ENCODE data around the gene IL17RE.

Gene IL17RE

DNA sequence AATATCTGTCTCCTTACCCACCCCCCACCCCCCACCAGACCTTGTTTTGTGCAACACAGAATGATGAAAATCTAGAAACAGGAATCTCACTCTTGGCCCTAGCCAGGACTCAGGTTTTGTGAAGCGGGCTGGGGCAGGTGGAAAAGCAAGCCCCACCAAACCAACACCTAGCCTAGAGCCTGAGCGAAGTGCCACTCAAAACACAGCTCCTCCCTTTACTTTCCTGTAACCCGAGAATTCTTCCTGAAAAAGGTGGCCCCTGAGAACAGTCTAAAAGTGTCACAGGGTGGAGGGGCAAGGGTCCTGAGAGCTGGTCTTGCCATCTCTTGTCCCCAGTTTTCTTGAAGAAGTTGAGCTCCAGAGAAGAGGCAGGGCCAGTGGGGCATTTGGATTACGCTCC is 41.4 kb upstream of the IL17RE start:
- H3K27ac ChIP-seq (ENCODE audit: poor library complexity, severe bottlenecking), result no peak overlapping the region
- ATAC-seq (ENCODE audit: low read depth) (no peak), DNase-seq (ENCODE audit: low spot score) (no peak)
- H3K4me3 ChIP-seq (ENCODE audit: severe bottlenecking), result no peak overlapping the region
- no peaks in the 10 kb centered on the region for H3K9me3 ChIP-seq (ENCODE audit: severe bottlenecking)
- no peaks in the 10 kb centered on the region for H3K27me3 ChIP-seq (ENCODE audit: insufficient read depth, poor library complexity, severe bottlenecking)
- peaks cover 11% of the 10 kb centered on the region for H3K4me1 ChIP-seq (ENCODE audit: insufficient read depth, poor library complexity, severe bottlenecking)
- TF ChIP-seq, protein P1, sequence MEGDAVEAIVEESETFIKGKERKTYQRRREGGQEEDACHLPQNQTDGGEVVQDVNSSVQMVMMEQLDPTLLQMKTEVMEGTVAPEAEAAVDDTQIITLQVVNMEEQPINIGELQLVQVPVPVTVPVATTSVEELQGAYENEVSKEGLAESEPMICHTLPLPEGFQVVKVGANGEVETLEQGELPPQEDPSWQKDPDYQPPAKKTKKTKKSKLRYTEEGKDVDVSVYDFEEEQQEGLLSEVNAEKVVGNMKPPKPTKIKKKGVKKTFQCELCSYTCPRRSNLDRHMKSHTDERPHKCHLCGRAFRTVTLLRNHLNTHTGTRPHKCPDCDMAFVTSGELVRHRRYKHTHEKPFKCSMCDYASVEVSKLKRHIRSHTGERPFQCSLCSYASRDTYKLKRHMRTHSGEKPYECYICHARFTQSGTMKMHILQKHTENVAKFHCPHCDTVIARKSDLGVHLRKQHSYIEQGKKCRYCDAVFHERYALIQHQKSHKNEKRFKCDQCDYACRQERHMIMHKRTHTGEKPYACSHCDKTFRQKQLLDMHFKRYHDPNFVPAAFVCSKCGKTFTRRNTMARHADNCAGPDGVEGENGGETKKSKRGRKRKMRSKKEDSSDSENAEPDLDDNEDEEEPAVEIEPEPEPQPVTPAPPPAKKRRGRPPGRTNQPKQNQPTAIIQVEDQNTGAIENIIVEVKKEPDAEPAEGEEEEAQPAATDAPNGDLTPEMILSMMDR (IDR thresholded peaks at IDR 0.05; ENCODE audit: poor library complexity, severe bottlenecking), result no peak
- no peaks in the 10 kb centered on the region for H3K36me3 ChIP-seq (ENCODE audit: low read depth)

DNA sequence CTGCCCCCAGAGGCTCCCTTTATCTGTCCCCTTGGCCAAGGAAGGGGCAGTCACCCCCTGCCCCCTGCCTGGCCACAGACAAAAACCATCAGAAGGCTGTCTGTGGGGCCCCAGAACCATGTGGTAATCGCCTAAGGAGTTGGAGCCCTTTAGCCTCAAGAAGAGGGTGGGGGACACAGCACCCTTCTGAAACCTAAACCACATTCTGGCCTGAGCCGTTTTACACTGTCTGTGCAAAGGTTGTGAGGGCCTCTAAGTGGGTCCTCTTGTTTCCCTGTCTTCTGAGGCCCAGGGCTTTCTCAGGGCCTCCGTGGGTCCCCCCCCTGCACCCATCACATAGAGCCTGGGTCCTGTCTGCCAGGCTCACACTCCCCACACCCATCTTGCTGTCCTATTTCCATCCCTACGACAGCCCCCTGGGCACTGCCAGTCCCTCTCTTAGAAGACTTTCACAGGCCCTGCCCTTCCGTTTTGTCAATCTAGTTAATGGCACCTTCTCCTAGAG is 41.0 kb upstream of the IL17RE start:
- Histone ChIP-seq H3K9me3 (ENCODE audit: severe bottlenecking) (no peaks in the 10 kb centered on the region), H3K27ac (ENCODE audit: poor library complexity, severe bottlenecking) (no peak overlapping the region), H3K4me3 (ENCODE audit: severe bottlenecking) (no peak overlapping the region), H3K36me3 (ENCODE audit: low read depth) (no peaks in the 10 kb centered on the region), H3K27me3 (ENCODE audit: insufficient read depth, poor library complexity, severe bottlenecking) (no peaks in the 10 kb centered on the region), H3K4me1 (ENCODE audit: insufficient read depth, poor library complexity, severe bottlenecking) (peaks cover 11% of the 10 kb centered on the region)
- DNase-seq (ENCODE audit: low spot score) (no peak), ATAC-seq (ENCODE audit: low read depth) (no peak)
- TF ChIP-seq, protein P1 (IDR thresholded peaks at IDR 0.05; ENCODE audit: poor library complexity, severe bottlenecking), result no peak

DNA sequence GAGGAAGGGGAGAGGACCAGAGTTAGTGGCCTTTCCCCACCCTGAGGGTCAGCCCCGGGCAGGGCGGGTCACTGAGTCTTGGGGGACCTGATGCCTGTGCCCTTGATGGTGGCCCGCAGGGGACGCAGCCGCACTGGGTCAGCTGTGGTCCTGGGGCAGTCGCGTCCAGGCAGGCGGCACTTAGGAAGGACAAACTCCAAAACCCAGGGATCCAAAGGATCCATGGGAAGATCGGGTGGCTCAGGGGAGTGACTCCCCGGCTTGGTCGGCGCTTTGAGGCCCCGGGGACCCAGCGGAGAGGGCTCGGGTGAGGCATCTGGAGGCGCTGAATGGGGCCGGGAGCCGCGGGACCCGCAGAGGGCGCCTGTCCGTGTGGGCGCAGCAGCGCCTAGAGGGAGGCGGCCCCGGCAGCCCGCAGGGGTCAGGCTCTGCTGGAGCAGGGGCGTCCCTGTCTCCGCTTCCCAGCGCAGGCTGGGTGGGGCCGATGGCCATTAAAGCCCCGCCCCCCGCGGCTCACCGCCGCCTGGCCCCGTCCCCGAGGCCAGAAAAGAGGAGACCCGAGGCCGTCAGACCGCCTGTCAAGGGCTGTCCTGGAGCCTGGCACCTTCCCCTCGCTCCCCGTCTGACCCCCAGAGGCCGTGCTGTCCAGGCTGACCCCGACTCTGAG is 40.1 kb upstream of the IL17RE start:
- TF ChIP-seq, protein P1 (IDR thresholded peaks at IDR 0.05; ENCODE audit: poor library complexity, severe bottlenecking), result no peak
- H3K36me3 ChIP-seq (ENCODE audit: low read depth), result no peaks in the 10 kb centered on the region
- no peaks in the 10 kb centered on the region for H3K27me3 ChIP-seq (ENCODE audit: insufficient read depth, poor library complexity, severe bottlenecking)
- no peaks in the 10 kb centered on the region for H3K9me3 ChIP-seq (ENCODE audit: severe bottlenecking)
- H3K4me1 ChIP-seq (ENCODE audit: insufficient read depth, poor library complexity, severe bottlenecking), result peaks cover 11% of the 10 kb centered on the region
- no peak overlapping the region for H3K4me3 ChIP-seq (ENCODE audit: severe bottlenecking)
- ATAC-seq (ENCODE audit: low read depth) (no peak), DNase-seq (ENCODE audit: low spot score) (no peak)
- no peak overlapping the region for H3K27ac ChIP-seq (ENCODE audit: poor library complexity, severe bottlenecking)

DNA sequence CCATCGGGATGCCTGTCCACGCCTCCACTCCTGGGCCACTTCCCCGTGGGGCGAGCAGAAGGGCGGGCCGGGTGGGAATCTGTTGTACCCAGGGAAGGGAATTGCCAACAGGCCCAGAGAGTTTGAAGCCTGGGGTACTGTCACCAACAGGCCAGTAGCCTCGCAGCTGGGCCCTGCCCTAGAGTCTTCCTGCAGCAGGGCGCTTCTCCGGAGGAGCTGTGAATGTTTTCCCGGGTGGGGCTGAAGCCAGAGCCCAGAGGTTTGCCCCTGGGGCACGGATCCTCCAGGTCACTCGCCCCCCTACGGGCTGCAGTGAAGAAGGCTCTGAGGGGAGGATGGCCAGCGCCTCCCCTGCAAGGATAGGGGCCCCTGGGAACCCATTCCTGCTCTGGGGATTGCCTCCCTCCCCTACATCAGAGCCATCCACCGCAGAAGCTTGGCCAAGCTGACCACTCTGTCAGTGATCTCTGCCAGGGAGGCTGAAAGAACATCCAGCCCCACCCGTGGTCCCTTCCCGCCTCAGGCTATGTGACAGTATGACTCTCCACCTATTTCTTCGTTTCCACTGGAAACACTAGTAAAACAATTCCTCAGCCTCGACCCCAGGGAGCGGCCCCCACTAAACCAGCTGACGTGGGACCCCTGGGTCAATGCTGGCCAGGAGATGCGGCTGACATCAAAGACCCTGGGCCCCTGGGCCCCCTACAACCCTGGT is 39.4 kb upstream of the IL17RE start:
- Histone ChIP-seq H3K36me3 (ENCODE audit: low read depth) (no peaks in the 10 kb centered on the region), H3K4me1 (ENCODE audit: insufficient read depth, poor library complexity, severe bottlenecking) (peaks cover 11% of the 10 kb centered on the region), H3K4me3 (ENCODE audit: severe bottlenecking) (no peak overlapping the region), H3K27ac (ENCODE audit: poor library complexity, severe bottlenecking) (no peak overlapping the region), H3K9me3 (ENCODE audit: severe bottlenecking) (no peaks in the 10 kb centered on the region), H3K27me3 (ENCODE audit: insufficient read depth, poor library complexity, severe bottlenecking) (no peaks in the 10 kb centered on the region)
- TF ChIP-seq, protein P1 (IDR thresholded peaks at IDR 0.05; ENCODE audit: poor library complexity, severe bottlenecking), result no peak
- DNase-seq (ENCODE audit: low spot score) (no peak), ATAC-seq (ENCODE audit: low read depth) (no peak)
